Activated CD4-positive, alpha-beta T cell treated with anti-CD3 and anti-CD28 coated beads, Interleukin-2, amount 50 U/mL, for 24 hours (primary cell): ENCODE data around the gene CTTNBP2.
"Not testable (repeated sequence)": the region's sequence is repeated elsewhere in the genome, so short reads cannot be mapped to it uniquely, and the experiment has no call there.

Source experiments
- DNase-seq, 2 donors: peaks; one replicate each; pipeline ENCODE4 v3.0.0-alpha.2; 2020; ENCODE audit warnings: low read depth in 1 of 2, low spot score in 1 of 2

CTTNBP2 gene

DNA sequence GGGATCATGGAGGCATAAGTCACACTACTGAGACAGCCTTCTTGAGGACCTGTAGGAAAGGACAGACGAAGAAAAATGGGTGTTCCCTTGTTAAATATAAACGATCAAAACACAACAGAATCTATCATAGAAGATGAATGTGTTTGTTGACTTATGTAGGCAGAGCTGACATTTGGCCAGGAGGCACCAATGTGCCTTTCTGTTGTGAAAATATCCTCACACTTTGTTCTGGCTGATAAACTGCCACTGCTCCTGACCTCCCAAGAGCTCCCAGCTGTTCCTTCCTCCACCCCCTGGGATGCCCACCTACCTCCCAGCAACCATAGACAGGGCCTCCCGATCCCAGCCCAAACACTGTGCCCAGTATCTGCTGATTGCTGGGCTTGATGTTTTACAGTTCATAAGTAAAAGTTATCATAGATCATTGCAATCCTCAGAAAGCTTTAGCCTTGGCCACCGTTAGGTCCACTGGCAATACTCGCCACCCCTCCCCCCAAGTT, 116.6 kb downstream of the CTTNBP2 start:
- no peak for DNase-seq

DNA sequence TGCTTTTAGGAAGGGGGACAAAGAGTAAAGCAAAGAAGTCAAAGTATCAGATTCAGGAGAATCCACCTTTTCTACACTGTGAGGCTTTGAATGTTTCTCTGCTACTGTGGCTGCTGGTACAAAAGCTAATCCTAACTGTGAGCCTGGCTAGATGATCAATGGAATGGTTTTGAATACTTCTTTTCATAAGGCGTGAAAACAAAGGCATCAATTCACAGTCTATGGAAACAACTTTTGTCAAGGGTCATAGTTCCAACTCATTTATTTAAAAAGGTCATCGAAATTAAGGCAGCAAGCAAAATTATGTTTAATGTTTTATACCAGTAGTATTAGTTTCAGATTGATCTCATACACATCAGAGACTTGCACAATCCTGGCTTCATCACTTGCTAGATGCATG, 118.1 kb downstream of the CTTNBP2 start:
- no peak for DNase-seq

- no peak for DNase-seq
Observed at GRCh38 chr7:117751775-117752174, 121.5 kb downstream of the CTTNBP2 start.

- no peak for DNase-seq
Observed at GRCh38 chr7:117750612-117751563, 122.4 kb downstream of the CTTNBP2 start.

DNA sequence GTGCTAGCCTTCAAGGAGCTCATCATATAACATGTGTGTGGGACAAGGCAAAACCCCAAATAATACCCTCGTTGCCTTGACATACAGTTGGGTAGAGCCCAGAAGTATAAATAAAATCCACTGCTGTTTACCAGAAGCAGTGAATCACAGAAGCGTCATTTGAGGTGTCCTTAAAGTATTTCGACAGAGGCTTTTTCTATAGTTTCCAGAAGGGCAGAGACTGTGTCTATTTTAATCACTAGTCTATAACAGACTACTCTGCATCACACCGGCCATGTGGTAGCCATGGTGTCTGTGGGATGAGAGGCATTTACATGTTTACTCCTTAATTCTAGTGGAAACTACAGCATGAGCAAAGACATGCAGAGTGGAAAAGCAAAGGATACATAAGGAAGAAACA, 131.3 kb downstream of the CTTNBP2 start:
- DNase-seq: no peak

DNA sequence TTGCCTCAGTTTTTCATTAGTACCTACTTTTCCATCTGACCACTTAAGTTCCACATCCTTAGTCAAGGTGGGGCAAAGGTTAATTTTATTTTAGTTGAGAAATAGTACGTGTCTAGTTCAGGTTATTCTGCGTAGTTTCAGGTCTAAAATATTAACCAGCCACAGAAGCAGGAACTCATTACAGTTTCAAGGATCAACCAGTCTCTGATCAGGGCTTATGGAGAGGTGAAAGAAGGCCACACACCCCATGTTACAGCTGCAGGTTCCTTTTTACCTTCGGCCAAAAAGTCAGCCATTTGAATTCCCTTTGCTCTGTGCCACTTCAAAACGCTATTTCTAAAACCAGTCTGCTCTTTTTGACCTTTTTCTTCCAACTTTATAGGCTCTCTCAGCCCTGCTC, 134.2 kb downstream of the CTTNBP2 start:
- no peak for DNase-seq

DNA sequence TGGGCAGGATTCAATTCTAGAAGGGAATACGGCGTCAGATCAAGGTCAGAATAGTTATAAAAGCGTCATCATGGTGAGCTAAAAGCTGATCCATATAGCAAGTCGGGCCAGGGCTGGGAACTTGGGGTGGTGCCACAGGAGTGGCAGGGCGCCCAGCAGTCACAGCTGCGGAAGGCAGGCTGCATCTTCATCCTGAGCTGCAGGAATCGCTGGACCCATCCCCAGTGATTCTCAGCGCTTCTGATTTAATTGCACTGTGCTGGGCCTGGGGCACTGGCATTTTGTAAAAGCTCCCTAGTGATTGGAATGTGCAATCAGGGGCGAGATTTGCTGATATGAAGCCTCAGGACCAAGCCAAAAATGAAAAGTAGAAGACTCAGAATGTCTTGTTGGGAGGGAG, 135.3 kb downstream of the CTTNBP2 start:
- DNase-seq: no peak

DNA sequence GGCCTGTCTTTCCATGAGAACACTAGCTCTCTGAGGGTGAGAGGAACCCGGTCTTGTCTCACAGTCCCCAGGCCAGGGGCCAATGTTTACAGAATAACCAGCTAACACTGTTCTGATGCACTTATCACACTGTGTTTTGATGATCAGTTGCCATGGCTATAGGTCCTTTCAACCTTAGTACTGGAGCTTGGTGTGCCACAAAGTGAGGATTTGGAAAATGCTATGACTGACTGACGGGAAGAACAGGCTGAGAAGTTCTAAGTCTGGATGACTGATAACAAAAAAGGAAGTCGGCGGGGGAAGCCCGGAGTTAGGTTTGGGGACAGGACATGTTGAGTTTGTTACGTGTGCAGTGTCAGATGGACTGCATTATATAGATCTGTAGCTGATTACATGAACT, 141.8 kb downstream of the CTTNBP2 start:
- DNase-seq: no peak

- DNase-seq: no peak
Observed at GRCh38 chr7:117730390-117730789, 142.9 kb downstream of the CTTNBP2 start.

- DNase-seq: no peak
Observed at GRCh38 chr7:117728890-117729624, 144.2 kb downstream of the CTTNBP2 start.

- DNase-seq: no peak
Observed at GRCh38 chr7:117724898-117725297, 148.3 kb downstream of the CTTNBP2 start.

- no peak for DNase-seq
Observed at GRCh38 chr7:117719377-117719776, 153.9 kb downstream of the CTTNBP2 start.

- DNase-seq: no peak
Observed at GRCh38 chr7:117718116-117718835, 155.0 kb downstream of the CTTNBP2 start.

GRCh38 chr7:117717357-117717756, 155.9 kb downstream of the CTTNBP2 start:
- DNase-seq: no peak

GRCh38 chr7:117716707-117717299, 156.4 kb downstream of the CTTNBP2 start:
- DNase-seq: no peak

DNA sequence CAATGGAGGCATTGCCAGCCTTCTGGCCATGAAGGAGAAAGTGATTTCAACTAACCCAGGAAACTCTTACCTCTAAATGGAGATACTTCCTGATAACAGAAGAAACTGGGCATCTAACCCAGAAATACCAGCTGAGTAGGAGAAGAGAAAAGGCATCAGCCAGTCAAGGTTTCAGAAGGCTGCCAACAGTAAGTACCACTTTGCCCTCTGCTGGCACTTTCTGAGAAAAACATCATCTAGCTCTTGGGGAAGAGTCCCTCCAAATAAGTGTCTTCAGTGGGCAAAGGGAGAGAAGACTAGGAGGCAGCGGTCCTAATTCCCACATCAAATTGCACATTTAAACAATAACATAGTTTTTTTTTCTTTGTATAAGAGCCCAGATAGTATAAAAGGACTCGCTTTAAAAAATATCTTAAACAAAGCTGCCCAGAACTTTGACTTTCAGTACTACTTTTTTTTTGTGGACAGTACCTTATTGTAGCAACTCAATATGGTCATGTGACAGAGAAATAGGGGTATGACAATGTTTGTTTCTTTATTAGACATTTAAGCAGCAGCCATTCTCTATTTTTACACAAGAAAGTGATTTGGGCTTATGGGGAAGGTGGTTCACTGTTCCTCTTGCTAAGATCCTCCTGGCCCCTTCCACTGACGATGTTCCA, 157.3 kb downstream of the CTTNBP2 start:
- no peak for DNase-seq

GRCh38 chr7:117711556-117711955, 161.7 kb downstream of the CTTNBP2 start:
- DNase-seq: no peak

GRCh38 chr7:117708173-117708572, 165.1 kb downstream of the CTTNBP2 start:
- not testable (repeated sequence) for DNase-seq

DNA sequence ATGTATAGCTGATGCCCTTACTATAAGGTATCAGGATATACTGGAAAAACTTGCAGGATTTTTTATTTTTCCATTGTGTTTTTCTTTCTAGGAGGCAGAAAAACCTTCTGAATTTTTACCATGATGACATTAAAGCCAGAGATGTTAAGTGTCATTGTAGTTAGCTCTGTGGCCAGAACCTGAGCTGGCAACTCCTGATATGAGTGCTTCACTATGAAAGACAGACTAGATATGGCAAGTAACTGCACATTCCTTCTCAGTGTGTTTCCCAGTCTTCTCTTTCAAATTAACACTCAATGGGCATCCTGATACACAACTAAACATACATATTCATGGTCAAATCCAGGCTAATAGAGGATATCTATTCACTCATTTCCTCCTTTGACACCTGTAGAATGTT, 166.2 kb downstream of the CTTNBP2 start:
- DNase-seq: no peak

- no peak for DNase-seq
Observed at GRCh38 chr7:117706210-117706609, 167.0 kb downstream of the CTTNBP2 start.
